HG03135 (cell line): Measurements from ENCODE around the gene PSME3IP1.

Experiments used
- ATAC-seq: cut with Tn5 transposase; IDR thresholded peaks from one replicate; pipeline ENCODE4 v1.9.1; 2021; ENCODE audit warnings: mild to moderate bottlenecking, moderate library complexity; ENCODE audit not compliant: unreplicated experiment

Gene PSME3IP1

GRCh38 chr16:57104706-57105105 lies 81.1 kb downstream of the PSME3IP1 start:
- no peak for ATAC-seq

GRCh38 chr16:57102888-57103851 lies 82.7 kb downstream of the PSME3IP1 start:
- no peak for ATAC-seq
